ENCODE measurements around the gene BLOC1S2.

Gene BLOC1S2

DNA sequence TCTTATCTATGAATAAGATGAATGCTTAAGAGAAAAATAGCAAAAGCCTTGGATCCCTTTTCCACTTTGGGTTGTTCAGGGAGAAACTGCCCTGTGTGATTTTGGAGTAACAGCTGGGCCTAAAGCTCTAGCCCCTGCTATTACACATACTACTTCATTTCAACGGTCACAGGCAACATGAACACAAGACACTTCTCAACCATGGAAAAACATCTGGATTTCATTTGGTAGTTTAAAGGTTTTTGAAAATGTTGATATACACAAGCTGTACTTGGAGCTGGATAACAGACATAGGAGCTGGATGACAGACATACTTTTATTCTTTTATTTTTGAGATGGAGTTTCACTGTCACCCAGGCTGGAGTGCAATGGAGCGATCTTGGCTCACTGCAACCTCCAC is 54.4 kb downstream of the BLOC1S2 start:
- TF ChIP-seq, protein P1, sequence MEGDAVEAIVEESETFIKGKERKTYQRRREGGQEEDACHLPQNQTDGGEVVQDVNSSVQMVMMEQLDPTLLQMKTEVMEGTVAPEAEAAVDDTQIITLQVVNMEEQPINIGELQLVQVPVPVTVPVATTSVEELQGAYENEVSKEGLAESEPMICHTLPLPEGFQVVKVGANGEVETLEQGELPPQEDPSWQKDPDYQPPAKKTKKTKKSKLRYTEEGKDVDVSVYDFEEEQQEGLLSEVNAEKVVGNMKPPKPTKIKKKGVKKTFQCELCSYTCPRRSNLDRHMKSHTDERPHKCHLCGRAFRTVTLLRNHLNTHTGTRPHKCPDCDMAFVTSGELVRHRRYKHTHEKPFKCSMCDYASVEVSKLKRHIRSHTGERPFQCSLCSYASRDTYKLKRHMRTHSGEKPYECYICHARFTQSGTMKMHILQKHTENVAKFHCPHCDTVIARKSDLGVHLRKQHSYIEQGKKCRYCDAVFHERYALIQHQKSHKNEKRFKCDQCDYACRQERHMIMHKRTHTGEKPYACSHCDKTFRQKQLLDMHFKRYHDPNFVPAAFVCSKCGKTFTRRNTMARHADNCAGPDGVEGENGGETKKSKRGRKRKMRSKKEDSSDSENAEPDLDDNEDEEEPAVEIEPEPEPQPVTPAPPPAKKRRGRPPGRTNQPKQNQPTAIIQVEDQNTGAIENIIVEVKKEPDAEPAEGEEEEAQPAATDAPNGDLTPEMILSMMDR (conservative IDR thresholded peaks at IDR 0.05; ENCODE audit: low read length): no peak
- H3K4me3 ChIP-seq (ENCODE audit: low read length): no peak overlapping the region
- peak; percentile 38 for DNase-seq (ENCODE audit: low read depth)

DNA sequence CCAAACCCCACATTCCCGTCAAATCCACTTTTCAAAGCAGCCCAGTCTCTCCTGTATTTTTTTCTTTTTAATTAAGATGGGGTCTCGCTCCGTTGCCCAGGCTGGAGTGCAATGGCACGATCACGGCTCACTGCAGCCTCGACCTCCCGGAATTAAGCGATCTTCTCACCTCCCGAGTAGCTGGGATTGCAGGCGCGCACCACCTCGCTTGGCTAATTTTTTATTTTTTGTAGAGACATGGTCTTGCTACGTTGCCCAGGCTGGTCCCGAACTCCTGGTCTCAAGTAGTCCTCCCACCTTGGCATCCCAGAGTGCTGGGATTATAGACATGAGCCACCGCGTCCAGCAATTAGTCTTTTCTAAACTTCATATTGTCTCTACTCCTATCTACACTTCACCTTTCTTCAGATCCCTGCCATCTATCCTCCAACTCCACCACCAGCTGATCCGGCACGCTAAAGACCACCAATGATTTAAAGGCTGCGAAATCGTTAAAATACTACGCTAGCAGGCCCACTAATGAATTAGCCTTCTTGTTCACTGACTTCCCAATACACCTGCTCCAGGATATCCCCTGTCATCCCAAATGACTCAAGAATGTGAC is 56.6 kb downstream of the BLOC1S2 start:
- TF ChIP-seq, protein P1 (conservative IDR thresholded peaks at IDR 0.05; ENCODE audit: low read length): no peak
- H3K4me3 ChIP-seq (ENCODE audit: low read length): peak overlapping the region; percentile 99
- DNase-seq (ENCODE audit: low read depth): no peak

DNA sequence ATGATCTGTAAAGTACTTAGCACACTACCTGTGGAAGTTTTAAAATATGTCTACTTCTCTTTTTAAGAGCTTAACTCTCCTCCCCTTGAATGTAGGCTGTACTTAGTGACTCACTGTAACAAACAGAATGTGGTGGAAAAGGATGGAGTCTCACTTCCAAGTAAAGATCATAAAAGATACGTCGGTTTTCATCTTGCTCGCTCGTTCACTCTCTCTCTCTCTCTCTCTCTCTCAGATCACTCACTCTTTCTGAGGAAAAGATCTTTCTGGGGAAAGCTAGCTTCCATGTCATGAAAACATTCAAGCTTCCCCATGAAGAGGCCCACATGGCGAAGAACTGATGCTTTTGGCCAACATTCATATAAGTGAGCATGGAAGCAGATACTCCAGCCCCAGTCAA is 62.6 kb downstream of the BLOC1S2 start:
- no peak for DNase-seq (ENCODE audit: low read depth)
- TF ChIP-seq, protein P1 (conservative IDR thresholded peaks at IDR 0.05; ENCODE audit: low read length): no peak
- no peak overlapping the region for H3K4me3 ChIP-seq (ENCODE audit: low read length)

All from AG10803 (cell line).